Measurements from ENCODE around the gene AZU1.

- no peak for TF ChIP-seq POLR2A (IDR thresholded peaks at IDR 0.05; ENCODE audit: low read depth, low read length)
- no peak for TF ChIP-seq POLR2AphosphoS5 (IDR thresholded peaks at IDR 0.05; ENCODE audit: low read depth, low read length)
- no peak for TF ChIP-seq TAF1 (IDR thresholded peaks at IDR 0.05; ENCODE audit: low read depth, low read length)
- TF ChIP-seq SPI1 (IDR thresholded peaks at IDR 0.05; ENCODE audit: low read depth, low read length), result no peak
Observed at GRCh38 chr19:876089-876488, 48.5 kb downstream of the AZU1 start.
